HL-60/S4 treated with retinoic acid at 250 ng/mL for 4 days and 3 days (cell line): Measurements from ENCODE around the gene KAZN.

ENCODE experiments used
- in situ Hi-C: fragments of 300-500 bp; cut with MboI; formaldehyde crosslinking; loops from 2 replicates; pipeline ENCODE4 v1.7.0; 2022; ENCODE audit warnings: low sequenced_read_pairs

KAZN gene

DNA sequence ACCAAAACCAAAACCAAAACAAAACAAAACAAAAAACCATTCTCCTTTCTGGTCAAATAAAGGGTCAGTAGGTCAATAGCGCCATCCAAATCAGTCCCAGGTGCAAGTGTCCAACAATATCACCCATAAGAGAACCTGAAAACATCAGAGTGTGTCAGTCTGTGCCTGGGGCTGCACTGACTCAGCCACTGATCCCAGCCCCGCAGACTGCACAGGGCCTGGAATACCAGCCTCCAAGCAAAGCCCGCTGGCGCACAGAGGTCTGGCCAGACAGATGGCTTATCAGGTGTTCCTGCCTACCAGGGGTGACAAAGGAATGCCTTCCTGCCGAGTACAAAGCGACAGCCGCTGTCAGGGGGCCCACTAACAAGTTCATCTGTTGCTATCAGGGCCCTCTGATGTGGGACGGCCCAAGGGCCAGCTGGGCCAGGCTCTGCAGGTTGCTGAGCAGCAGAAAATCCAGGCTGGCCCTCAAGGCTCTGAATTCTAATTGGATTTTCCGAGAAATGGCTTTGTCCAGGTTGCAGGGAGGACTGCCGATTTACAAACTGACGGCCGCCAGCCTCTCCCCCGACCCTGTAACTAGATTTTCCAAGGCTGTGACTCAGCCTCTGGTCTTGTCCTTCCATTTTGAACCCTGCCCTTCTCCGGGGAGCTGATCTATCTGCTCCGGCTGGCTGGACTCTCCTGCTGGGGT, 541.3 kb downstream of the KAZN start:
- in situ Hi-C loops, result loop anchor here (25.0 kb wide), 1 partner anchor 297 kb away; the partner anchor contains the start of gene CTRC

DNA sequence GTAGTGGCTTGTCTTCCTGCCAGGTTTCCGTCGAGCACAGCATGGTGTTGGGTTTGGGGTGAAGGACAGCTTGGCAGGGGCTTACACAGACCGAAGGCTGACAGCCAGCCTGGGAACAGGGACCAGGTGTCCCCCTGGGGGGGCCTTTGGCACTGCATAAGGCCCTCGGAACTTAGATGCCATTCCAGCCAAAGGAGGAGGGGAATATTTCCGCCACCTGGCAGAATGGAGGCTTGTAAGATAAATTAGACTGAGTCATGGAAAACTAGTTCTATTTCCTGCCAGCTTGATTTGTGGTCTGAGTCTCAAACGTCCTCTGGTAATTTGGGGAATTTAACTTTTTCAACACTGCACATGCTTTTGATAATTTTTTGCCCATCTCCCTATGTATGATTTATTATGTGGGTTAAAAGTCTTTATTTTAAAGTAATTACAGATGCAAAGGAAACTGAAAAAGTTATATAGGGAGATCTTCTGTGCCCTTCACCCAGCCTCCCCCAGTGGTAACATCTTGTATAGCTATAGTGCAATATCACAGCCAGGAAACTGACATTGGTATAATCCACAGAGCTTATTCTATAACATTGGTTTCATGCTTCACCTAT, 543.6 kb downstream of the KAZN start:
- in situ Hi-C loops, result loop anchor here (25.0 kb wide), 1 partner anchor 295 kb away; the partner anchor contains the start of gene CTRC

DNA sequence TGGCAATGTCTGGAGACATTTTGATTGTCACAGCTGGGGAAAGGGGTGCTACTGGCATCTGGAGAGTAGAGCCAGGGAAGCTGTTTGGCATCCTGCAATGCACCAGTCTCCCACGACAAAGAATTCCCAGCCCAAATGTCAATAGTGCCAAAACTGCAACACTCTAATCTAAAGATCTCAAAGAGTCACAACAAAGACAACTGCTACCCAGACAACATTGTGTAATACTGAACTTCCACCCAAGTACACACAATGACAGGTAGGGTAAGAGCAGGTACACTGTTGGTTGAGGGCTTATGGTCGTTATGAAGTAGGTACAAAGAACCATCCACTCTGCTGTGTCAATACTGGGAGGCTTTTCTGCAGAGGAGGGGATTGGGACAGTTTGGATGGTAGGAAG, 546.8 kb downstream of the KAZN start:
- in situ Hi-C loops, result loop anchor here (25.0 kb wide), 1 partner anchor 292 kb away; the partner anchor contains the start of gene CTRC

DNA sequence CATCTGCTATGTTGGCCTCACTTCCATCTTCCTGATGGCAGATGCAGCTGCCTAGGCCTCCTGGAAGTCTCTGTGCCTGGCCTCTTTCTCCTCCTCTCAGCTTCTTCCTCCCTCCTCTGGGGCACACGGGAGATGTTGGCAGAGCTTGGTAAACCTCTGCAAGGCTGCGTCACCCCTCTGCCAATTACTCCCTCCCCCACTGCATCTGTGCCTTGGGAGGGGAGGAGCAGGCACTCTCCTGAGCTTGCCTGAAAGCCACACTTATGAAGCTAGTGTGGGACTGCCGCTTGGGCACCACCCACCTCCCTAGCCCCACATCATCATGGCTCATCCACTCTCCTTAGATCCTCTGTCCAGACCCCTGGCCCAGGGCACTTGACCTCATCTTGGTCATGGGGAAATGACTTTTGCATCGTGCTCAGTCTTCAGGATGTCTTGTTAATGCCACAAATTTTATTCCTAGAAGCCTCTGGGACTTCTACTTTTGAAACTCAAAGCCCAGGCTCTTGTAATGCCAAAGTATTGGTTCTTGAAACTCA, 547.7 kb downstream of the KAZN start:
- in situ Hi-C loops, result loop anchor here (25.0 kb wide), 1 partner anchor 291 kb away; the partner anchor contains the start of gene CTRC

DNA sequence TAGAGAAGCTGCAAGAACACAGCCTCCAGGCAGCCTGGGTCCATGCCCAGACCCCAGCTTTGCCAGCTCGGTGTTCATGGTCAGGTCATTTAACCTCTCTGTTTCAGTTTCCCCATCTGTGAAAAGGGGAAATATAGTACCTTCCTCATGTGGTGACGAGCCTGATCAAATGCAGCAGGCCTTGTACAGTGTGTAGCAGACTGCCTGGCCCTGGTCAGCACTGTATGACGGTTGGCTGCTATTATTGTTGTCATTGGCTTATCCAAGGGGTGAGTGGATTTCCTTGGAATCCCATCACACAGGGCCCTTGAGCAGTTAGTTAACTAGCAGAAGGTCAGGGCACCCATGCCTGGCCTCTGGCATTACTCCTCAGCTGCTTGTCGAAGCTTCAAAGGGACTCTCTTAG, 548.5 kb downstream of the KAZN start:
- in situ Hi-C loops, result loop anchor here (25.0 kb wide), 1 partner anchor 290 kb away; the partner anchor contains the start of gene CTRC

DNA sequence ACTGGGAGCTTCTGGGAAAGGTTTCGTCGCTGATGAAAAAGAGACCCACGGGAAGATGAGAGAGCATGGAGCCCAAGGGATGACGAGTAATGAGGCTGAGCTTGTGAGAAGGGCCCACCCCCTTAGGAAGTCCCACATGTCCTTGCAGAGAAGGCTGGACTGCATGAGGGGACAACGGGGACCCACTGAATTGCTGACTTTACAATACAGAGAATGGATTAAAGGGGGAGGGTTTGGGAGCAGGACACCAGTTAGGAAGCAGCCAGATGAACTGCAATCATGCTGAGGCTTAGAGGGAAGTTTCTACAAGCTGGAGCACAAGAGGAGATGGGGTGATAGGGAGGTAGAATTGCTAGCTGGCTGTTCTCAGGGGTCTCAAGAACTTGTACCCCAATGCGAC, 549.5 kb downstream of the KAZN start:
- in situ Hi-C loops, result loop anchor here (25.0 kb wide), 1 partner anchor 289 kb away; the partner anchor contains the start of gene CTRC

DNA sequence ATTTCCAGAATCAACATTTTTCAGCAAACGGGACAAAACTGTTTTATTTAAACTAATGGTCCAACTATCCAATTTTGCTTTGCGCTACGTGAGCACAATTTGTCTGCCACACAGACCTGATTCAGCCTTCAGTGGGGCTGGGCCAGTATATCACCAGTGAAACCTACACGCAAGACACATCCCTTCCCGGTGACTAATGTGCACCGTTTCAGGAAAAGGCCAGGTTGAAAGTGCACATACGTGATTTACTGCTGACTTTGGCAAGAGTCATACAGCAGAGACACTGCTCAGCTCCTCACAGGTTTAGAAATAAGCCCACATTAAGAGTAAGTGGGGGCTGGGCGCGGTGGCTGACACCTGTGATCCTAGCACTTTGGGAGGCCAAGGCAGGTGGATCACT, 550.0 kb downstream of the KAZN start:
- in situ Hi-C loops, result loop anchor here (25.0 kb wide), 1 partner anchor 289 kb away; the partner anchor contains the start of gene CTRC

DNA sequence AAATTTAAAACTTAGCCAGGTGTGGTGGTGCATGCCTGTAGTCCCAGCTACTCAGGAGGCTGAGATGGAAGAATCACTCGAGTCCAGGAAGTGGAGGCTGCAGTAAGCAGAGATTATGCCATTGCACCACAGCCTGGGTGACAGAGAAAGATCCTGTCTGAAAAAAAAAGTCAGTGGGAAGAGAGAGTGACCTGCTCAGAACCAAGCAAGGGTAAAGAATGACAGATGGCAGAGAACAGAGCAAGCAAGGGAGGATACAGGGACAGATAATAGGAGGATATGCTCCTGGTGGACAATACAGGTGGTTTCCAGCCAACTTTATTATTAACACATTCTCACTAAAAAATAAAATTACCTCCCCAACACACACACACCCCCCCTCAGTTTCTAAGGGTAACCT, 550.5 kb downstream of the KAZN start:
- in situ Hi-C loops, result loop anchor here (25.0 kb wide), 1 partner anchor 288 kb away; the partner anchor contains the start of gene CTRC

DNA sequence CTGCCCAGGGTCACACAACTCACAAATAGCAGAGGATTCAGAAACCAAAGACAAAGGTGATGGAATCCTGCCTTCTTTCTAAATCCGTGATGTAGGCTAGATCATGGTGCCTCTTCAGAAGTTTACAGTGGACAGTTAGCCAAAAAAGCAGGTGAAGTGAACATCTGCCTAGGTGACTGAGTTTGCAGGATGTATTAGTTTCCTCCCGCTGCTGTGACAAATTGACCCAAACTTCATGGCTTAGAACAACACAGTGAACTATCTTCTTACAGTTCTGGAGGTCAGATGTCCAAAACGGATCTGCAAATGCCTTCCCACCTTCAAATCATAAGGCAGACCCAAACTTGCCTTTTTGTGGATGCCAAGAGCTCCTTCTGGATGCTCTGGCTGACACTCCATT, 551.9 kb downstream of the KAZN start:
- in situ Hi-C loops, result no loop called here

DNA sequence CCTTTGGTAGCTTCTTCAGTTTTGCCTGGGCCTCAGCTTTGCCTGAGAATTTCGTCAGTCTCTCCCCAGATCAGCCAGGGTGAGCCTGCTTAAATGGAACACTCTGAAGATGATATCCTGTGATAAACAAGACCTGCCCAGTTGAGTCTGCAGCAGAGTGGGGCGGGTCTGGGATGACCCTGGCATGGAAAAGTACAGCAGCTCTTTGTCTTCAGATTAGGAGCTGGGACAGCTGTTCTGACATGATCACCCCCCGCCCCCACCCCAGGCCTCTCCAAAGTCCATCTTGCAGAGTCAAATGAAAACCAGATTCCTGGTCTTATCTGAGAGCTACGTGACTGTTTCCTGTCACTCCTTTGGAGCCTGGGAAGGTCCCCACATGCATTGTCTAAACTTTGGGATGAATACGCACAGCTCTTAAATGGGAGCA, 552.9 kb downstream of the KAZN start:
- in situ Hi-C loops, result no loop called here

DNA sequence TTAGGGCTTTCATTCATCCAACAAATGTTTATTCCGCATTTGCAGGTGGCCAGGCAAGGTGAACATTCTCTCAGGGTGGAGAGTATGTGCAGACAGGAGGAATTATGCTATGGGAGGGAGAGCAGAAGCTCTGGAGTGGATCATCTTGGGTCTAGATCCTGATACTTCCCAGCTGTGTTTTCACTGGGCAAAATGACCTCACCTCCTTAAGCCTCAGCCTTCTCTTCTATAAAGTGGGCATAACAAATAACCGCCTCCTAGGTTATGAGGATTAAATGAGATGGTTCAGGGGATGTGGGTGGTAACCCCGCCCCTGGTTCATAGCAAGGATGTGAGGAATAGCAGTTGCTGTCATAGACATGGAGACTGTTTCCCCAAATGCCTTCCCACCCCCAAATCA, 553.4 kb downstream of the KAZN start:
- in situ Hi-C loops, result no loop called here

DNA sequence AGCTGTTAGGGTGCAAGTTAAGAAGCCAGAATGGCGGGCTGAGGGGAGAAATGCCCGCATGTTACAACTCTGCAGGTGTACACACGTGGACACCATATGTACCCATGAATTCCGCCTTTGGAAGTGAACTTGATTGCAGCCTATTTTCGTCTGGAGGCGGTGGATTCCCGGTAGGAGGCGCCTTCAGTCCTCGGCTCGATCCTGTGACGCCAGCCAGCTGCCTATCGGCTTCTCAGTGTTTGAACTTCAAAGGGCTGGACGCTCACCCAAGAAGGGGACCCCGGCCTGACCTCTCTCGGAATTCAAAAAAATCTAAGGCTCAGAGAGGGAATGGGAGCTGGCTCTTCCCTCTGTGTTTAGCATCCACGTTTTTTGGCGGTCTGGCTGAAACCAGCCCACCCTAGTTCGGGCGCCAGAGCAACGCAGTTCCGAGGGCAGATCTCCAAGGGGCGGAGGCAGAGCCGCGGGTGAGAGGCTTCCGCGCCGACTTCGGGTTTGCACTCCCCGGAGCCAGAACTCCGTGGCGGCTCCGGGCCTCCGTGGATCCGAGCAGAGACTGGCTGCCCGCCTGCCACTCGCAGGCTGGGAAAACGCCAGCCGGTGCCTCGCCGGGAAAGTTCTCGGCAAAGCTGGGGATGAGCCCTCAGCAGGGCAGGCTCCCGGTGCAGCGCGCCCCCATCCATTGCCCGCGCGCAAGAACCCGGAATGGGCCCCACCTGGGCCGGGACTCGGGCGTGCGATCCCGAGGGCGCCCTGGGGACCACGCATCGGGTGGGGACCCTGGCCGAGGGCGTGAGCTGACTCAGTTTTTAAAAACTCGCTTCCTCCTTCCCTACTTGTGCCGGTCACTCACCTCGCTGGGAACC, 554.1 kb downstream of the KAZN start:
- in situ Hi-C loops, result no loop called here

DNA sequence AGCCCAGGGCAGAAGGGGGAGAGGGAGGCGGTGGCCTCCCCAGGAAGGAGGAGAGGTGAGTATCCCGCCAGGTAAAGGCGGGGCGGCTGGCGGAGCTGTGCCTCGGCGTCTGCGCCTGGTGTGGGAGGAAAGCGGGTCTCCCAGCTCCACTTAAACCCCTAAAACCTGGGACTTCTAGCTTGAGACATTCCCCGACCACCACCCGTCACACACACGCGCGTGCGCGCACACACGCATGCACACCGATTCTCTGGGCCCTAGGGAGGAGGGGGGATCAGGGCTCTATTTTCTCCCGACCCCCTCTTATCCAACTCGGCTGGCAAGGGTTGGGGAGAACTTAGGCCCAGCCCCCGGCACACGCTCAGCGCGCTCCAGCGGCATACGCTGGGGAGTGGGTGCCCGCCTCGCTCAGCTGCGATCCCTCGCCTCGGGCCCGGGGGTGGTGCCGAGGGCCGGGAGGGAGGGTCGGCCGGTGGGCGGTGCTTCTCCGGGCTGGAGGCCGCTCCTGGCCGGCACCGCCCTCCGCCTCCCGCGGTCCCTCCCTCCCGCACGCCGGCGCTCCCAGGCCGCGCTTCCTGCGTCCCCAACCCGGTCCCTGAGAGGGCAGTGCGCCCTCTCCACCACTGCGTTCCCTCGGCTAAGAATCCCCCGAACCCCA, 554.8 kb downstream of the KAZN start, which contains the start of gene TMEM51:
Gene TMEM51, plus strand, starts transcription at position 564 of the 658 bp plus-strand sequence. CDS start 61,341 bp downstream, outside the sequence.
- in situ Hi-C loops, result no loop called here

DNA sequence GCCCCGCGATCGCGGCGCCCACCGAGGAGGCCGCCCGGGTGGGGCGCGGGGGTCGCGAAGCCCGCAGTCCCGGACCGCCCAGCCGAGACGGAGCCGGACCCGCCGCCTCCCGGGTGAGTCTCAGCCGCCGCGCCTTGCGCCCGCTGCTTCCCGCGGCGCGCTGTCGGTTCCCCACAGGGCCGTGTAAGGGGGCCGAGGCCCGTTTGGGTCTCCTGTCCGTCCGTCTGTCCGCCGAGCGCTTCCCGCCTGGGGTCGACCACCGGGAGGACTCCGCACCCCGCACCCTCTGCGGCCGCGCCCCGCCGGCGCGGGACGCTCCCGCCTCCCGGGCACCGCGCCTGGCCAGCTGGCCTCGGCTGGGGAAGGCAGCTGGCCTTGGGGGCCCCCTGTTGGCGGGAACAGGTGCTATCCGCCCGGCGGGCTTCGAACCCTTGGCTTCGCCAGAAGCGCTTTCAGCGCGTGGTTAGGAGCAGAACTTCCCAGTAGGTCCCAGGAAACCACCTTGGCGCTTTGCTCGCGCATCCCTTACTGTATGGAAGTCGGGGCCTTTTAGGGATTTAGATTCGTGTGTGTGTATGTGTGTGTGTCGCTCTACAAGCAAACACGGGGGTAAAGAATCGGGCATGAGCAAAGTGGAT, 555.5 kb downstream of the KAZN start:
- in situ Hi-C loops, result no loop called here

DNA sequence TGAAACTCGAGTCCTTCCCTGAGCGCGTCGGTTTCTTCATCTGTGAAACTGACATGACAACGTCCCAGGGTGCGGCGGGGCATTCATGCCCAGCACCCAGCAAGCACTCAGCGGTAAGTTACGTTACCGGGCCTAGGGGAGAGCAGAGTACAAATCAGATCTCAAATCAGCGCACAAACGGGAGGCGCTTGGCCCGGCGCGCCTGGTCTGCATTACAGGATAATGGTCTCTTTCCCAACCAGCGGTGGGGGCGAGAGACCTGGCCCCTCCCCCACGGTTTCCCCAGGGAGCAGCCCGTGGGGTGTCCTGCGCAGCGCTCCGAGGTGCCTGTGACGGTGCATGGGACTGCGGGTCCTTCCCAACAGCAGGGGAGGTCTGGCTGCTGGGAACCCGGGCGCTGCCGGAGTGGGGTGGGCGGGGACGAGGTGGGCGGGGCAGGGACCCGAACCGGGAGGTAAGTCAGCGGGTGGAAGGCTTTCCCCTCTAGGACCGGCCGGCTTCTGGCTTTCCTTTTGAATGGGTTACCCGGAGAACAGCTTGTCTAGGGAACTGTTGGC, 556.1 kb downstream of the KAZN start:
- in situ Hi-C loops, result no loop called here

DNA sequence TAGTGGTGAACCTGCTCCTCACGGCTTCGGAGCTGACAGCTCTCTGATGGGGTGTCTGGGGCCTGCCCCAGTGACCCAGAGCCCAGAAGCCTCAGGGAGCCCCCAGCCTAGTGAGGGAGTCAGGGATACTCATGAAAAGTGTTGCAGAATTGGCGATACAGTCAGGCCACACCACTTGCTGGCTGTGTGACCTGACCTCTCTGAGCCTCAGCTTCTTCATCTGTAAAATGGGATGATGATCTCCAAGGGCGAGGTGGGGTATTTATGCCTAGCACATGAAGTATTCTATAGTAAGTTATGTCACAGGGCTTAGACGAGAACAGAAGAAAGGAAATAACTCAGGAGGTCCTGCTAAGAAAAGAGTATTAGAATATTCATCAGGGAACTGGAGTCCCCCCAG, 556.7 kb downstream of the KAZN start:
- in situ Hi-C loops, result no loop called here

DNA sequence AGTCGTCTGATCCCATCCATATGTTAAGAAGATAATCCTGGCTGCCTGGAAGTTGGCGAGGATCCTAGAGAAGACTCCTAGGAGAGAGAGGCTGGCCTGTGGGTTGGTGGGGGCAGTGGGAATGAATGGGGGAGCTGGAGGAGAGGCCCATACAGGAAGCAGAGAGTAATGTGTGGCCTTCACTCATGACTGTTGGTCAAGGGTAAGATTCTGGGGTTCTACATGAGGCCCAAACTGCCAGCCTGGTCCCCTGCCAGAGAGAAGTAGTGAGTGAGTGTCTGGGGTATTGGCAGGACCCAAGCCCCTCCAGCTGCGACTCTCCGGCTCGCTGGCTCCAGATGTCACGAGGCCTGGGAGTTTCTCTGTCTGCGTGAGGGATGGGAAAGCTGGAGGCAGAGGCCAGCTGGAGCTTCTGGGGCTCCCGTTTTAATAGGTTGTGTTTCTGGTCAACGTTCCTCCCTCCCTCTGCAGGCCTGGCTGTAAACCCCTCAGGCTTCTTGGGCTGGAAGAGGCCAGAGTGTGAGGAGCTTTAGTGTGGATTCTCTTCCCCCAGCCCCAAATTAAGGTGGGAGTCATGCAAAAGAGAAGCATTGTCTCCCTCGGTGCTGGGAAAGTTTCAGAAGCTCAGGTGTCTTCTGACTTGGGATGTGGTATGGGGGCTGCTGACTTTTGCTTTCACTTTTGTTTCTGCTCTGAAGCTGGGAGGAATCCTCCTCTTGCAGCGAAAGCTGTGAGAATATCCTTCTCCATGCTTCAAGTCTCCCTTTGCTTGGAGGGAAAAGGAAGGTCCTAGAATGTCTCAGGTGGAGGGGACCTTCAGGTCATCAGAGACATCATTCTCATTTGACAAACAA, 557.6 kb downstream of the KAZN start:
- in situ Hi-C loops, result no loop called here

DNA sequence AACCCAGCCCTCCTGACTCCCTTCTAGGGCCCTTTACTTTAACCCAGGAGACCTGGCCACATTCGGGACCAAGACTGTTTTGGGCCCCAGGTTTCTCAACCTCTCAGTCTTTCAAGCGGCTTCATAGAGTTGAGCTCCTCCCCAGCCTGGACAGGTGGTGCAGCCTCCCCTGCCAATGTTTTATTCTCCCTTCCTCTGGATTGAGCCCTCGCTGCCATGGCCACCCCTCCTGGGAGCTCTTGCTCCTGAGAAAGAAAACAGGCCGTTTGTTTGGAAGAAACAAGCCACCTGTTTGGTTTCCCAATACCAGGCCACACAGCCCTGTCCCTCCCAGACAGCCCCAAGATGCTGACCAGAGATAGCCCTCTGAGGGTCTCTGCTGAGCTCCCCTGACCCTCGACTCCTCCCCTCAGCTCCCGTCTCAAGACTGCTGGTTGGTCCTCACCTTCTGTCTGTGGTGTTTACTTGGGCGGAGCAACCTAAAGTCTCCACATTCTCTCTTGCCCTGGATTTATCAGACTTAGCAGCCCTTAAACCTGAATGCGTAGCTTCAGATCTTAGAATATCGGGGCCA, 558.4 kb downstream of the KAZN start:
- in situ Hi-C loops, result no loop called here
